HG03060 (cell line): ENCODE measurements around the gene TBC1D8.

Experiments used
- ATAC-seq: cut with Tn5 transposase; IDR thresholded peaks from one replicate; pipeline ENCODE4 v1.9.1; 2021; ENCODE audit warnings: low read depth, moderate number of reproducible peaks; ENCODE audit not compliant: unreplicated experiment

The TBC1D8 gene

GRCh38 chr2:101164021-101164420 is 12.8 kb upstream of the TBC1D8 start:
- no peak for ATAC-seq

- ATAC-seq, result no peak
These were observed 11.6 kb upstream of the TBC1D8 start for GRCh38 chr2:101162561-101163330.

- no peak for ATAC-seq
These were observed 10.5 kb upstream of the TBC1D8 start for GRCh38 chr2:101161658-101162057.

GRCh38 chr2:101160454-101160853 is 9.3 kb upstream of the TBC1D8 start:
- no peak for ATAC-seq

- ATAC-seq, result no peak
These were observed 8.3 kb upstream of the TBC1D8 start for GRCh38 chr2:101159526-101159925.

- ATAC-seq, result no peak
These were observed 6.1 kb upstream of the TBC1D8 start for GRCh38 chr2:101157272-101157671.

- ATAC-seq, result no peak
These were observed 2.6 kb upstream of the TBC1D8 start for GRCh38 chr2:101153787-101154186.

- no peak for ATAC-seq
These were observed 2.0 kb upstream of the TBC1D8 start for GRCh38 chr2:101153077-101153707.

- peak; percentile 50 for ATAC-seq
These were observed 1.3 kb upstream of the TBC1D8 start for GRCh38 chr2:101152272-101153076.

- ATAC-seq, result no peak
These were observed 683 bp upstream of the TBC1D8 start for GRCh38 chr2:101151859-101152271.

- ATAC-seq, result no peak
These were observed 656 bp downstream of the TBC1D8 start for GRCh38 chr2:101150306-101151145.

- no peak for ATAC-seq
These were observed 1.7 kb downstream of the TBC1D8 start for GRCh38 chr2:101149241-101150192.

- no peak for ATAC-seq
These were observed 2.4 kb downstream of the TBC1D8 start for GRCh38 chr2:101148777-101149176.

GRCh38 chr2:101147971-101148370 is 3.2 kb downstream of the TBC1D8 start:
- ATAC-seq, result no peak

- no peak for ATAC-seq
These were observed 4.1 kb downstream of the TBC1D8 start for GRCh38 chr2:101147062-101147461.

- no peak for ATAC-seq
These were observed 4.6 kb downstream of the TBC1D8 start for GRCh38 chr2:101146535-101146934.

- ATAC-seq, result no peak
These were observed 5.8 kb downstream of the TBC1D8 start for GRCh38 chr2:101145406-101145805.

GRCh38 chr2:101142163-101142562 is 9.0 kb downstream of the TBC1D8 start:
- ATAC-seq, result no peak

GRCh38 chr2:101140978-101141655 is 10.1 kb downstream of the TBC1D8 start:
- ATAC-seq, result no peak
